ENCODE results near the gene TP53AIP1.

TP53AIP1 gene

DNA sequence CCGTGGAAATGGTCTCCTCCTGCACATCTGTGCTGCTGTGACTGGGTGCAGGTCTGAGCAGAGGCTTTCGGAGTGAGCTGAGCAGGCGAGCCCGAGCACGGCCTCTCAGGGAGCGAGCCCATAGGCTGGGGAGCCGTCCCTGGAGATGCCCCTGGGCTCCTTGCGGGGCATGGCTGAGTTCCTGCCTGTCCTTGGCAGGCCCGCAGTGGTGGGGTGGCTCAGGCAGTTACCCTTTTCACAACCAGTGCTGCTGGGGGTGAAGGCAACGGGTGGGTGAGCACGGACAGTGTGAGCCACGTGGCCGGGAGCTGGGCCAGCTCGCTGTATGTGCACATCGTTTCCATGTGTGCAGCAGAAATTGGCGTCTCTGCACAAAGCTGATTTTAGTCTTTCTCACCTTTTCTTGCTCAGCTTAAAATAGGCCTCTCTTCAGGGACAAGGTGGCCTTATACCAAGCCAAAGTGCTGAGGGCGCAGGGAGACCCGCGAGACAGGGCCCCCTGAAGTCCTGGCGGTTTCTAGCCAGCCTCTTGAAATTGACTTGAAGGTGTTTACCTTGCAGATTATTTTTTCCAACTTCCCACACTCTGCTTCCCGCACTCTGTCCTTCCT, at the start of gene TP53AIP1:
Gene TP53AIP1, minus strand, starts transcription at position 55 of the 611 bp plus-strand sequence. CDS start 5,053 bp downstream, outside the sequence.
- DNase-seq: no peak

DNA sequence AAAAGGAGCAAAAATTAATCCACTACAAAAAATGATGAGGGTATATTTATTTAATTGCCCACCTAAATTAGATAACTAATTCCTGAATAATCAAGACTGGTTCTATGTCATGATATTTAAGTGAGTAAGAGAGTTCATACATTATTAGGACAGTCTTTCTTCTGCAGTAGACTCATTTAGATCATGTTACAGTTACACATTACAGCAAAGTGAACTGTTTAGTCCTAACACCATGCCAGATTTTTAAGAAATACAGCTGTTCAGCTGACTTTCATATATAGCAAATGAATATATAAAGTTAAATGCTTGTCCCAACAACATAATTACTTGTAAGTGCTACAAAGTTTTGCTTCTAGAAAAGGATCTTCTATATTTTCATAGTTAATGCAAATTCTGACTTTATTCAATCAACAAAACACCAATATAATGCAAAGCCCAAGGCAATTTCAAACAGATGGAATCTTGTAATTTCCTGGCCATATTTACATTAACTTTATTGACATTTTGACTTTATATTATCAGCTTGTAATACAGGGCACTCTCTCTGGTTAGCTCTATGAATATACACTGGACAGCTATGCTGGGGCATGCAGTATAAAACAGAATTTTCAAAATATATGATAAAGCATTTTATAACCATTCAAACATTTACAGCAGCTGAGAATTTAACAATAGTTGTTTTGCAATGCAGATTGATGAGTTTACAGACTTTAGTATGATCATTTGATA, 45.7 kb upstream of the TP53AIP1 start:
- no peak for DNase-seq

- DNase-seq: no peak
These were observed 43.2 kb upstream of the TP53AIP1 start for GRCh38 chr11:128985880-128986279.

DNA sequence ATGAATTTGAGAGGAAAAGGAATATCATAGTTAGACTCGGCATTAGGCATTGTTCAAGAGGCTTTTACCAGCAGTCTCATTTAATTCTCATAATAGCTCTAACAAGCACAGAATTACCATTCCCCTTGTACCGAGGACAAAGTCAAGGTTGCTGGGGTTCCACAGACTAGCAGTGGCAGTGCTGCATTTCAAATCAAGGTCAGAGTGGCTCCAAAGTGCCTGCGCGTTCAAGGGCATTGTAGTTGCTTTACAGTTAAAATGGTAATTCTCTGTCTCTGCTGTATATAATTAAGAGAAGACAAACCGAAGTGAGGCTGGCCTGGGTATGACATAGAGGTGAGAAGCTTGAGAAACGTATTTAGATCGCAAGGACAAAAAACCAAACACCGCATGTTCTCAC, 40.4 kb upstream of the TP53AIP1 start:
- no peak for DNase-seq

DNA sequence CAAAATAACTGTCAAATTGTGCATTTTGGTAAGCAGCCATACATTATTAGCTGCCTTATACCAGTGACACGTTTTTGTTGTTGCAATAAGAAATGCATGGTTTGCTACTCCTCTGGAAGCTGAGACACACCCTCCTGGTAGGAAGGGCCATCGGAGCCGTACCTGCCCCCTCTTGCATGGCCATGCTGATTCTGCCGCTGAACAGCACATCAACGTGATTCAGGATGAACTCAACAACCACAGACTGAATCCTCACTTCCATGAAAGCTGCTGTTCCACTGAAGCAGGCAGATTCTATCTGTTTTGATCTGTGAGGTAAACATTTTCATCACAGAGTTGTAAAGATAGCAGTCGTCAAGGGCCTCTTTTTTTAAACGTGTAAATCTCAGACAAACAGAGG, 38.6 kb upstream of the TP53AIP1 start:
- no peak for DNase-seq

DNA sequence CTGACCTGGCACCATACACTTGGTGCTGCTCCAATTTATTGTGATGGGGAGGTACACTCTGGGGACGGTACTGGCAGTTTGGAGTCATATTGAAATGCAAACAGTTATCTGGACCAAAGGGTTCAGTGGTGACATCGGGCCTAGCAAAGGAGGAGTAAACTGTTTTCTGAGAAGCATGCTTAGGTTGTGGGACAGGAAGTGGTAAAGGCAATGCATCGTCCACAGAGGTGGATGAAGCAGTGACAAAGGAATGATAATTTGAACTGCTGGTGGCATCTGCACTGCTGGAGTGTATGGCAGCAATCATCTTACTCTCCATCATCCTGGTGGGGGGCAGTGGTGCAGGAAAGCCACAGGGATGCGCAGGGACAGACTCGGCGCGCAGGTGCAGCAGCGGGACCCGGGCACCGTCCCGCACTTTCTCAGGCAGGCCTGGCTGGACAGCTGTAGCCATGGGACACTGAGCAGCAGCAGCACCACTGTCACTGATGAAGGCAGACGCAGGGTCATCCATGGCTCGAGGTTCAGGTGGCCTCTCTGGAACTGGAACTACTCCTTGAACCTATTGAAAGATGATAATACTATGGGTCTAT, 28.0 kb upstream of the TP53AIP1 start:
- no peak for DNase-seq

DNA sequence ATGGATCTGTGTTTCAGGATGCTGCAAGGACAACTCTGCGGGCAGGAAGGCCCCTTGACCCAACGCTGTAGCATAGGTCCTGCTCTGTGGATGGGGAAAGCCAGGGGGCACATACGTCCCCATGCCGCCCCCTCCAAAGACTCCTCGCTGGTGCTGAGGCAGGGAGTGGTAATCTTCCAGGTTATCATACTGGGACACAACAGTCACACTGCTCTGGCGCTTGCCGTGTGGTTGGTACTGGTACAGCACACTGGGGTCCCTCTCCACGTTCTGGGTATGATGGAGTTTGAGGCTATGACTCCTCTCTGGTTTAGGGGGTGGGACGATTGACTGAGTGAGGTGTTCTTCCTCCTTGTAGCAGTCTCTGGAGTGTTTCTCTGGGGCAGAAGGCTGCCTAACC, 26.2 kb upstream of the TP53AIP1 start:
- DNase-seq: no peak

DNA sequence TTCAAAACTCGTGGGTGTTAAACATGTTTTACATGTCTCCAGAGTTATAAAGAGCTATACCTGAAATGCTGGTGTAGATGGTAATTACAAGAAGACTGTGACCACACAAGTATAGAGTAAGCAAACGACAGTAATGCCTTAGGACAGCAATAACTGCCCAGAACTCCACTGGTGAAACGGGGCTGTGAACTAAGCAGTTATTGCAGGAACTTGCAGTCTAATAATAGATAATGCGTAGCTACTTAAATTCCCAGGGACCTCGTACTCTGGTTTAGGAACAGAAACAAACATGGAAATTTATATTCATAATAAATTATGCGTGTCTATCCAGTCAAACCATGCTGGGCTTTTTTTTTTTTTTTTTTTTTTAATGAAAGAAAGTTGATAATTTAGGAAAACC, 24.9 kb upstream of the TP53AIP1 start:
- no peak for DNase-seq

GRCh38 chr11:128965485-128965884, 22.8 kb upstream of the TP53AIP1 start:
- DNase-seq: no peak

DNA sequence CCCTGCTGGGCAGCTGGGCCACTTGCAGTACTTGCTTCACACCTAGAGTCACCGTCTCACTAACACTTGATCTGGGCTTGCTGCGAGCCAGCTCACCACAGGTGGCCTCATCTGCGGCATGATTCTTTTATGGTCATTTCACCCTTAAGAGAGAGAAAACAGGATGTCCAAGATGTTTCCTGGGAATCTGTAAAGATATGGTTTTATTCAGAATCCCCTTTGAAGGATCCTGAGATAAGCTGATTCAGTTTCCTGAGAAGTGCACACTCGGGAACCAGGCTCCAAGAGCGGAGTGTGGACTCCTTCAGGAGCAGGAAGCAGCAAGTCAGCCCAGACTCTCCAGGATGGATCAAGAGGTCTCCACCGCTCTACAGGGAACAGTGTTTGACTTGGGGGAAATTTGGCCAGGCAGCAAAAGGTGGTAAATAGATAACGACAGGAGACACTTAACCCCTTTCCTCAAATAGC, 21.8 kb upstream of the TP53AIP1 start:
- DNase-seq: no peak

GRCh38 chr11:128963744-128964325, 21.2 kb upstream of the TP53AIP1 start:
- DNase-seq: no peak

GRCh38 chr11:128962896-128963295, 20.2 kb upstream of the TP53AIP1 start:
- DNase-seq: no peak

GRCh38 chr11:128961645-128962044, 19.0 kb upstream of the TP53AIP1 start:
- DNase-seq: no peak

GRCh38 chr11:128957202-128957482, 14.5 kb upstream of the TP53AIP1 start:
- DNase-seq: no peak

GRCh38 chr11:128956401-128957201, 13.9 kb upstream of the TP53AIP1 start:
- peak; percentile 17 for DNase-seq

DNA sequence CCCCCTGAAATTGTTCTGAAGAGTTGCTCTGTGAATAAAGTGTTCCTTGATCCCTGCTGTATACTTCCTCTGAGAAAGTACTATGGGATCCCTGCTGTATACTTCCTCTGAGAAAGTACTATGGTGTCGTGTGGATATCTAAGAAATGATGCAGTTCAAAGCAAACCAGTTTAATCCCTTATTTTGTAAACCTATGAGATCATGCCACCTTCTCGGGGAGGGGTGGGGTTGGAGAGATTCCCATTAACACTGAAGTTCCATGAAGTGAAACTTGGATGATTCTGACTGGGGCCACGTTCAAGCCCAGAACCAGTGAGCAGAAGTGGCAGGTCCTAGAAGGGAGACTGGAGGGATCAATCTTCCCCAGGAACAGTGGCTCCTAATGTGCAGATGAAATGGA, 13.0 kb upstream of the TP53AIP1 start:
- DNase-seq: no peak

DNA sequence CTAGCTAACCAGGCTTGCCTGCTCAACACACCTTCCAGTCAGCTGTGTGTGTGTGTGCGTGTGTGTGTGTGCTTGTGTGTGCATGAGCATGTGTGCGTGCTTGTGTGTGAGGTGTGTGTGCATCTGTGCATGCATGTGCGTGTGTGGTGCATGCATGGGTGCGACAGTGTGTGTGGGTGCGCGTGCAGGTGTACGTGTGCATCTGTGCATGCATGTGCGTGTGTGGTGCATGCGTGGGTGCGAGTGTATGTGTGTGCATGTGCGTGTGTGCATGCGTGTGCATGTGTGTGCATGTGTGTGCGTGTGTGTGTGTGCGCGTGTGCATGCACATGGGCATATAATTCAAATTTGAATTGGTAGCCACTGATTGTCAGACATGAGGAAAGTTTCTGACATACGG, 10.5 kb upstream of the TP53AIP1 start:
- DNase-seq: no peak

DNA sequence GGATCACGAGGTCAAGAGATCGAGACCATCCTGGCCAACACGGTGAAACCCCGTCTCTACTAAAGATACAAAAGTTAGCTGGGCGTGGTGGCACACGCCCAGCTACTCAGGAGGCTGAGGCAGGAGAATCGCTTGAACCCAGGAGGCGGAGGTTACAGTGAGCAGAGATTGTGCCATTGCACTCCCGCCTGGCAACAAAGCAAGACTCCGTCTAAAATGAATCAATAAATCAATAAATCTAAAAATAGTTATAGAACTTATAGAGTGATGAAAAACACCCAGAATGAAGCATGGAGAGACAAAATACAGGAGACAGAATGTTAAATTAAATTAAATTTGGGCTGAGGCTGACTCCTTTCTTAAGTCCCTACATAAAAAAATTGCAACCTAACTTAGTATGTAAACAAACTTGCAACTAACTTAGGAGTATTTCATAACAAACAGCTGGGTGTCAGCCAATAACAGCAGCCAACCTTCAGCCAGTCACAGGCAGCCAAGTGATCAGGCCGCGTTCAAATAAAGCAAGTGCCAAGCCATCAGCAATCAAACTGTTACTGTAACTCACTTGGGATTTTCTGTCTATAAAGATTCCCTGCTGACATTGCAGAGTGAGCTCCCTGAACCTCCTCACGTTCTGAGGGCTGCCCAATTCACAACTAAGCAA, 7.3 kb upstream of the TP53AIP1 start:
- DNase-seq: no peak

DNA sequence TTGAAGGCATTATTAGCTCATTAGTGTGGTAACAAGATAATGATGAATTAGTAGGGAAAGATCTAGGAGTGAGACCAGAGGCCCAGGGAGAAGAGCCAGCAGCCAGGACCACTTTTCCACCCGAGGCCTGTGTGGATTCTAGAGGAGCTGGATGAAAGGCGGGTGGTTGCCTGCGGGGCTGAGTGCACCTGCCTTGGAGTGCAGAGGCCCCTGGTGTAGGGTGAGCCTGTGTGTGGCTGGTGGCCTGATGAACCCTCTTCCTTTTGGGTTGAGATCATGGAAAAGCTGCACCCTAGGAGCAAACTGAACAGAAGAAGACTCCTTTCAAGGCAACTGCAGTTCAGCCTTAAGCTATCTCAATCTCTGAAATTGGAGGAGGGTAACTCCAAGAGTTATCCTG, 5.9 kb upstream of the TP53AIP1 start:
- DNase-seq: peak; percentile 13

GRCh38 chr11:128947773-128948172, 5.1 kb upstream of the TP53AIP1 start:
- no peak for DNase-seq

GRCh38 chr11:128946648-128947047, 4.0 kb upstream of the TP53AIP1 start:
- DNase-seq: no peak

DNA sequence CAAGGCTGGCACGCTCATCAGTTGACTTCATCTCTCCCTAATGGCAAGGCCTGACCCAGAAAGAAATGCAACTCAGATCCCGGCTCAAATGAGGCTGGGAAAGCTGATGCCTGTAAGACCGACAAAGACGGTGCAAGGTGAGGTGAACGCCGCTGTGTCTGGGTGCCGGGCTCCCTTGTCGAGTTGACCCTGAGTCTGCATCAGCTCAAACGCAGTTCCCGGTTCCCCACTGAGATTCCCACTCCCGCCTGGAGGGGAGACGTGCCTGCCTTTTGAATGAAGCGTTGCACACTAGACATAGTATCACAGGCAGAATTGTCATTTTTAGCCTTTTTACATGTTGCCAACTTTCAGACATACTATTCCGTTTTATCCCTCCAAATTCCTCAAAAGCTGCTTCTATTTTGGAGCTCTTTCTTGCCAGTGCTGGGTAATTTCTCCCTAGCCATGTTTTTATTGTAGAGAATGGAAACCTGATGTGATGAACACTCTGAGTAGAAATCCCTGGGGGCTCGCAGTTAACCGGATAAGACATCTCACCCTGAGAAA, 831 bp upstream of the TP53AIP1 start:
- DNase-seq: no peak

Measured in CD4-positive, alpha-beta T cell treated with Interleukin-17A for 4 hours (primary cell).